GM18951 (cell line): ENCODE results near the gene TRAK1.

Experiments
- POLR2A ChIP-seq: IDR thresholded peaks from 4 replicates; pipeline ENCODE4 v1.6.1; 2011; ENCODE audit warnings: mild to moderate bottlenecking; ENCODE audit not compliant: insufficient read length, insufficient read depth; ENCODE audit errors: extremely low read depth
- in situ Hi-C: fragments of 300-500 bp; cut with MboI; formaldehyde crosslinking; loops from one replicate; pipeline ENCODE4 v1.12.0; 2022; ENCODE audit warnings: low sequenced_read_pairs, mixed read lengths, inconsistent platforms; ENCODE audit not compliant: unreplicated experiment

Gene TRAK1

GRCh38 chr3:42130329-42131070 lies 39.3 kb downstream of the TRAK1 start:
- no peak for TF ChIP-seq POLR2A
- in situ Hi-C loops, result no loop called here

GRCh38 chr3:42133500-42134298 lies 42.5 kb downstream of the TRAK1 start:
- TF ChIP-seq POLR2A, result no peak
- in situ Hi-C loops, result no loop called here

GRCh38 chr3:42134867-42135464 lies 43.8 kb downstream of the TRAK1 start:
- no peak for TF ChIP-seq POLR2A
- in situ Hi-C loops, result no loop called here

GRCh38 chr3:42139621-42140453 lies 48.7 kb downstream of the TRAK1 start:
- no peak for TF ChIP-seq POLR2A
- in situ Hi-C loops, result no loop called here

GRCh38 chr3:42140665-42141203 lies 49.6 kb downstream of the TRAK1 start:
- TF ChIP-seq POLR2A, result no peak
- in situ Hi-C loops, result no loop called here

- in situ Hi-C loops, result no loop called here
- TF ChIP-seq POLR2A, result no peak
Observed at GRCh38 chr3:42143440-42143839, 52.3 kb downstream of the TRAK1 start.

GRCh38 chr3:42144209-42144608 lies 53.1 kb downstream of the TRAK1 start:
- TF ChIP-seq POLR2A, result no peak
- in situ Hi-C loops, result no loop called here

- in situ Hi-C loops, result no loop called here
- TF ChIP-seq POLR2A, result no peak
Observed at GRCh38 chr3:42148086-42148848, 57.1 kb downstream of the TRAK1 start.

GRCh38 chr3:42148982-42149432 lies 57.9 kb downstream of the TRAK1 start:
- in situ Hi-C loops, result no loop called here
- TF ChIP-seq POLR2A, result no peak

- TF ChIP-seq POLR2A, result no peak
- in situ Hi-C loops, result no loop called here
Observed at GRCh38 chr3:42149532-42149931, 58.4 kb downstream of the TRAK1 start.

GRCh38 chr3:42149975-42150374 lies 58.8 kb downstream of the TRAK1 start:
- in situ Hi-C loops, result no loop called here
- TF ChIP-seq POLR2A, result no peak
